ENCODE measurements around the gene SLC40A1.

Gene SLC40A1

GRCh38 chr2:189584686-189585085 is 4.1 kb upstream of the SLC40A1 start:
- no peak for DNase-seq (ENCODE audit: insufficient read length, low spot score)
- TF ChIP-seq POLR2A (IDR thresholded peaks at IDR 0.05; ENCODE audit: low read depth, low read length) = no peak
- FAIRE-seq = no peak

- FAIRE-seq (no peak), DNase-seq (ENCODE audit: insufficient read length, low spot score) (no peak)
- TF ChIP-seq POLR2A (IDR thresholded peaks at IDR 0.05; ENCODE audit: low read depth, low read length) = no peak
These were observed 2.9 kb upstream of the SLC40A1 start for GRCh38 chr2:189583227-189584198.

- TF ChIP-seq POLR2A (IDR thresholded peaks at IDR 0.05; ENCODE audit: low read depth, low read length) = no peak
- DNase-seq (ENCODE audit: insufficient read length, low spot score) = no peak
- no peak for FAIRE-seq
These were observed 2.2 kb upstream of the SLC40A1 start for GRCh38 chr2:189582809-189583192.

GRCh38 chr2:189582140-189582808 is 1.7 kb upstream of the SLC40A1 start:
- no peak for FAIRE-seq
- no peak for DNase-seq (ENCODE audit: insufficient read length, low spot score)
- TF ChIP-seq POLR2A (IDR thresholded peaks at IDR 0.05; ENCODE audit: low read depth, low read length) = no peak

- FAIRE-seq (no peak), DNase-seq (ENCODE audit: insufficient read length, low spot score) (no peak)
- no peak for TF ChIP-seq POLR2A (IDR thresholded peaks at IDR 0.05; ENCODE audit: low read depth, low read length)
These were observed 961 bp upstream of the SLC40A1 start for GRCh38 chr2:189581354-189582139.

- no peak for FAIRE-seq
These were observed 340 bp downstream of the SLC40A1 start for GRCh38 chr2:189580241-189580651.

GRCh38 chr2:189579585-189580186 is 900 bp downstream of the SLC40A1 start:
- FAIRE-seq = no peak
- no peak for TF ChIP-seq POLR2A (IDR thresholded peaks at IDR 0.05; ENCODE audit: low read depth, low read length)
- no peak for DNase-seq (ENCODE audit: insufficient read length, low spot score)

More at GRCh38 chr2:189580241-189580651, 340 bp downstream of the SLC40A1 start:
- no peak for TF ChIP-seq POLR2A (IDR thresholded peaks at IDR 0.05; ENCODE audit: low read depth, low read length)
- DNase-seq (ENCODE audit: insufficient read length, low spot score) = no peak

- no peak for FAIRE-seq
- no peak for TF ChIP-seq POLR2A (IDR thresholded peaks at IDR 0.05; ENCODE audit: low read depth, low read length)
- no peak for DNase-seq (ENCODE audit: insufficient read length, low spot score)
These were observed 2.2 kb downstream of the SLC40A1 start for GRCh38 chr2:189578272-189578950.

- no peak for TF ChIP-seq POLR2A (IDR thresholded peaks at IDR 0.05; ENCODE audit: low read depth, low read length)
- FAIRE-seq (no peak), DNase-seq (ENCODE audit: insufficient read length, low spot score) (no peak)
These were observed 3.5 kb downstream of the SLC40A1 start for GRCh38 chr2:189577121-189577520.

- DNase-seq (ENCODE audit: insufficient read length, low spot score) = no peak
- no peak for TF ChIP-seq POLR2A (IDR thresholded peaks at IDR 0.05; ENCODE audit: low read depth, low read length)
- no peak for FAIRE-seq
These were observed 4.2 kb downstream of the SLC40A1 start for GRCh38 chr2:189576396-189576795.

GRCh38 chr2:189574793-189575475 is 5.7 kb downstream of the SLC40A1 start:
- DNase-seq (ENCODE audit: insufficient read length, low spot score) = no peak
- FAIRE-seq = no peak
- no peak for TF ChIP-seq POLR2A (IDR thresholded peaks at IDR 0.05; ENCODE audit: low read depth, low read length)

- DNase-seq (ENCODE audit: insufficient read length, low spot score) (no peak), FAIRE-seq (peak; percentile 79)
- TF ChIP-seq POLR2A (IDR thresholded peaks at IDR 0.05; ENCODE audit: low read depth, low read length) = no peak
These were observed 10.0 kb downstream of the SLC40A1 start for GRCh38 chr2:189570570-189571031.
